Heart left ventricle (tissue), 16 donors: ENCODE data around the gene CTNND2. TPM values are rescaled to one million over a fixed set of nuclear protein-coding genes. Genes with fewer than 3 reads are reported as not detected.
A peak's percentile ranks its signal among the peaks of the same experiment; 100 is the strongest.

ENCODE experiments used
- ATAC-seq, 4 donors: fragments of 200-7000 bp; cut with Tn5 transposase; one replicate each; pipeline ENCODE4 v1.9.1; 2020 to 2022; ENCODE audit warnings: moderate library complexity in 4 of 4, mild to moderate bottlenecking in 3 of 4, moderate number of reproducible peaks in 1 of 4
- DNase-seq, 5 donors: peaks; one replicate each; pipeline ENCODE4 v3.0.0-alpha.2; 2020
- H3K27ac ChIP-seq, 12 donors: fragments of 200-600 bp; sonication (generic) in 4 of 12; one replicate each; pipeline versions ENCODE4 v1.5.0 to v1.8.0; 2016 to 2022; ENCODE audit warnings: mild to moderate bottlenecking in 2 of 12
- H3K27me3 ChIP-seq, 9 donors: fragments of 200-600 bp; sonication (generic) in 2 of 9; one replicate each; pipeline versions ENCODE4 v1.5.1 to v1.8.0; 2016 to 2022; ENCODE audit warnings: mild to moderate bottlenecking in 3 of 9
- H3K36me3 ChIP-seq, 9 donors: fragments of 200-600 bp; sonication (generic) in 2 of 9; one replicate each; pipeline versions ENCODE4 v1.5.0 to v1.8.0; 2018 to 2022; ENCODE audit warnings: mild to moderate bottlenecking in 2 of 9
- H3K4me1 ChIP-seq, 12 donors: fragments of 200-600 bp; sonication (generic) in 4 of 12; one replicate each; pipeline versions ENCODE4 v1.5.0 to v1.8.0; 2016 to 2022; ENCODE audit warnings: mild to moderate bottlenecking in 3 of 12
- H3K4me3 ChIP-seq, 12 donors: fragments of 200-600 bp; sonication (generic) in 4 of 12; one replicate each; pipeline versions ENCODE4 v1.5.0 to v1.8.0; 2017 to 2022; ENCODE audit warnings: mild to moderate bottlenecking in 9 of 12, moderate library complexity in 4 of 12
- H3K9me3 ChIP-seq, 12 donors: fragments of 200-600 bp; sonication (generic) in 4 of 12; one replicate each; pipeline versions ENCODE4 v1.5.0 to v1.8.0; 2016 to 2022; ENCODE audit warnings: mild to moderate bottlenecking in 1 of 12
- POLR2A ChIP-seq, 2 donors: fragments of 450-650 bp; IDR thresholded peaks; one replicate each; pipeline ENCODE4 v1.6.1; 2017; ENCODE audit warnings: antibody characterized with exemption in 2 of 2, mild to moderate bottlenecking in 2 of 2, moderate library complexity in 2 of 2
- WGBS, 4 donors: extraction: QIAGEN DNeasy Blood & Tissue Kit in 2 of 4; methylation state at CpG; one replicate each; pipeline versions ENCODE4 v1.1.5 to v1.1.7; 2013 to 2018; 5-methylcytosine and 5-hydroxymethylcytosine counted together
- intact Hi-C, 10 donors: fragments of 100-400 bp; cut with DNase I; formaldehyde crosslinking; loops; one replicate each; pipeline versions ENCODE4 v1.11.1 to v1.14.2; 2022
- polyA plus RNA-seq, 2 donors: library from polyadenylated mRNA; stranded (reverse); fragments of 200-250 nt; gene quantifications; one replicate each; pipeline ENCODE4 v1.2.3, GENCODE V29; 2013
- total RNA-seq, 9 donors: library from RNA; depleted of rRNA in 2 of 9; stranded (reverse); fragments of >200 nt in 2 of 9; fragmentation: NEBNext Ultra II Directional in 3 of 9; extraction: Animal tissue kit (Norgen Biotek cat#: 25700) in 3 of 9; gene quantifications; one replicate each; pipeline versions ENCODE4 v1.1.0 to v1.2.4, GENCODE V29; 2016 to 2023
- TF ChIP-seq, protein P1 (sequence below), 12 donors: fragments of 200-600 bp; sonication (generic) in 4 of 12; IDR thresholded peaks; one replicate each; pipeline versions ENCODE4 v1.5.0 to v1.8.0; 2018 to 2022; ENCODE audit warnings: antibody characterized with exemption in 12 of 12, mild to moderate bottlenecking in 5 of 12
- donor health status: ischemic (EF 13 %, LVEDD 7.1; RV severe dilation, severe dysfunction).
- donor health status: healthy with polysubstance abuse.
- donor health status: DM: no; HTN: yes; CAD: no.
- donor health status: DM: no; HTN: no; CAD: no.
- donor health status: ischemic (EF 25% LVEDD 6.9; RV normal size, moderate dysfunction).
- donor health status: ischemic (EF 25% LVEDD 5.7; RV mildly dilated, moderate dysfunction).
- donor health status: healthy.
- donor health status: DM: yes; HTN: yes; CAD: no.
- donor health status: ischemic (EF 35%, LVEDD 5.7; RV mildly dilated, moderate dysfunction).
- donor health status: nonischemic (EF 11% LVEDD 7.7; RV severe dilation, severe dysfunction).
- donor health status: DM: yes; HTN: yes; CAD: no.
- donor health status: PGD.
- donor health status: ischemic (EF 29% LVEDD 5.4; RV normal size, mild dysfunction).
- donor health status: nonischemic (EF 23%, LVEDD 6.1; RV moderate dilation, normal function).

CTNND2 gene
- total and polyA plus RNA-seq, 11 donors = 4.0 to 36.8 (median 20.2) TPM

GRCh38 chr5:11429254-11429653 is 475.0 kb downstream of the CTNND2 start:
- Histone ChIP-seq H3K27ac (no peak overlapping the region), H3K9me3 (no peaks in the 10 kb centered on the region), H3K4me1 (no peaks in the 10 kb centered on the region), H3K27me3 (no peaks in the 10 kb centered on the region), H3K36me3 (no peaks in the 10 kb centered on the region), H3K4me3 (no peak overlapping the region)
- 78 to 90% (median 83%) methylated on average over 7 of the region's 7 CpGs for WGBS, 4 donors
- intact Hi-C loops = no loop called here
- TF ChIP-seq POLR2A (IDR thresholded peaks at IDR 0.05) = no peak
- ATAC-seq = no peak
- DNase-seq = no peak

DNA sequence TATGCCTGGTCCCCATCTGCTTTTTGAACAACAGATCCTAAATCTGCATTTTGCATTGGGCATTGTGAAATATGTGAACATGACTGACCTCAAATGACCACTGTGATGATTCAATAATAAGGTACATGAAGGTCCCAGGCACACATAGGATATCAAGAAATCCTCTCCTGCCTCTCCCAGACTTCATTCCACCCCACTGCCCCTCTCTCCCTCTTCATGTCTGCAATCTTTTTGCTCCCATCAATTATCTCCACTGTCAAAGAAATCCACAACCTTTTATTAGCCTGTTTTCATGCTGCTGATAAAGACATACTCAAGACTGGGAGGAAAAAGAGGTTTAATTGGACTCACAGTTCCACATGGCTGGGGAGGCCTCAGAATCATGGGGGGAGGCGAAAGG is 476.7 kb downstream of the CTNND2 start:
- Histone ChIP-seq H3K27me3 (no peaks in the 10 kb centered on the region), H3K9me3 (no peaks in the 10 kb centered on the region), H3K4me1 (no peaks in the 10 kb centered on the region), H3K27ac (no peak overlapping the region), H3K4me3 (no peak overlapping the region), H3K36me3 (no peaks in the 10 kb centered on the region)
- TF ChIP-seq, protein P1, sequence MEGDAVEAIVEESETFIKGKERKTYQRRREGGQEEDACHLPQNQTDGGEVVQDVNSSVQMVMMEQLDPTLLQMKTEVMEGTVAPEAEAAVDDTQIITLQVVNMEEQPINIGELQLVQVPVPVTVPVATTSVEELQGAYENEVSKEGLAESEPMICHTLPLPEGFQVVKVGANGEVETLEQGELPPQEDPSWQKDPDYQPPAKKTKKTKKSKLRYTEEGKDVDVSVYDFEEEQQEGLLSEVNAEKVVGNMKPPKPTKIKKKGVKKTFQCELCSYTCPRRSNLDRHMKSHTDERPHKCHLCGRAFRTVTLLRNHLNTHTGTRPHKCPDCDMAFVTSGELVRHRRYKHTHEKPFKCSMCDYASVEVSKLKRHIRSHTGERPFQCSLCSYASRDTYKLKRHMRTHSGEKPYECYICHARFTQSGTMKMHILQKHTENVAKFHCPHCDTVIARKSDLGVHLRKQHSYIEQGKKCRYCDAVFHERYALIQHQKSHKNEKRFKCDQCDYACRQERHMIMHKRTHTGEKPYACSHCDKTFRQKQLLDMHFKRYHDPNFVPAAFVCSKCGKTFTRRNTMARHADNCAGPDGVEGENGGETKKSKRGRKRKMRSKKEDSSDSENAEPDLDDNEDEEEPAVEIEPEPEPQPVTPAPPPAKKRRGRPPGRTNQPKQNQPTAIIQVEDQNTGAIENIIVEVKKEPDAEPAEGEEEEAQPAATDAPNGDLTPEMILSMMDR (IDR thresholded peaks at IDR 0.05) = no peak
- no peak for TF ChIP-seq POLR2A (IDR thresholded peaks at IDR 0.05)
- WGBS, 4 donors = 41 to 72% (median 61%) methylated on average over 1 of the region's 1 CpG
- intact Hi-C loops = no loop called here
- no peak for DNase-seq
- no peak for ATAC-seq

- TF ChIP-seq, protein P1 (IDR thresholded peaks at IDR 0.05) = no peak
- no peak for TF ChIP-seq POLR2A (IDR thresholded peaks at IDR 0.05)
- 72 to 80% (median 76%) methylated on average over 5 of the region's 5 CpGs for WGBS, 4 donors
- DNase-seq (no peak), ATAC-seq (no peak)
- Histone ChIP-seq H3K9me3 (no peaks in the 10 kb centered on the region), H3K4me3 (no peak overlapping the region), H3K27ac (no peak overlapping the region), H3K36me3 (no peaks in the 10 kb centered on the region), H3K27me3 (no peaks in the 10 kb centered on the region), H3K4me1 (no peaks in the 10 kb centered on the region)
- intact Hi-C loops = no loop called here
Observed at GRCh38 chr5:11426442-11426841, 477.8 kb downstream of the CTNND2 start.

DNA sequence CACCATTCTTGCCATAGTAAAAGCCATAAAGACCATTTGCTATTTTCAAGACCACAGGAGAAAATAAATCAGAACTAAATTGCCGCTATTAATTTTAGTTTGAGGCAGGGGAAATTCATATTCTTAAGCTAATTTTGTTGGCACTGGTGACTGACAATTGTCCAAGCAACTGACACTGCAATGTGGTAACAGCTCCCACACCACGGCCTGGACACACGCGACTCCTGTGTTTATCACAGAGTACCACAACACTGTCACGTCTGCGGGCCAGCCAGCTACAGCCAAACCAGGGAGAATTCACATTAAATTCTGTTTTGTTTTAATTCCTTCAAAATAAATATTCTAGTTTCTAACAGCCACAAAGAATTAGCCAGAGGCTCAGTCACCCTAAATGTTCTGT is 481.9 kb downstream of the CTNND2 start:
- H3K36me3 ChIP-seq = no peaks in the 10 kb centered on the region
- H3K27ac ChIP-seq = no peak overlapping the region
- H3K4me3 ChIP-seq = no peak overlapping the region
- WGBS, 4 donors = 58 to 77% (median 66%) methylated on average over 6 of the region's 6 CpGs
- H3K27me3 ChIP-seq = no peaks in the 10 kb centered on the region
- DNase-seq (peak in 1 of 5 donors; percentile 27), ATAC-seq (no peak)
- H3K9me3 ChIP-seq = peaks cover 0 to 10% (median 0%) of the 10 kb centered on the region in 12 donors
- no peaks in the 10 kb centered on the region for H3K4me1 ChIP-seq
- no peak for TF ChIP-seq POLR2A (IDR thresholded peaks at IDR 0.05)
- TF ChIP-seq, protein P1 (IDR thresholded peaks at IDR 0.05) = no peak
- intact Hi-C loops = no loop called here

GRCh38 chr5:11420969-11421368 is 483.3 kb downstream of the CTNND2 start:
- Histone ChIP-seq H3K4me1 (no peaks in the 10 kb centered on the region), H3K4me3 (no peak overlapping the region), H3K27ac (no peak overlapping the region), H3K36me3 (no peaks in the 10 kb centered on the region), H3K9me3 (peaks cover 0 to 13% (median 0%) of the 10 kb centered on the region in 12 donors), H3K27me3 (no peaks in the 10 kb centered on the region)
- 77 to 88% (median 81%) methylated on average over 2 of the region's 2 CpGs for WGBS, 4 donors
- TF ChIP-seq, protein P1 (IDR thresholded peaks at IDR 0.05) = no peak
- TF ChIP-seq POLR2A (IDR thresholded peaks at IDR 0.05) = no peak
- DNase-seq = no peak
- ATAC-seq = no peak
- intact Hi-C loops = no loop called here
